ENCODE data around the gene PRR23B. TPM values are rescaled to one million over a fixed set of nuclear protein-coding genes. Genes with fewer than 3 reads are reported as not detected.

Gene PRR23B
- total RNA-seq, 1 donor from 2014 or later = not detected

GRCh38 chr3:139006051-139006716 lies 14.5 kb downstream of the PRR23B start, which contains the start of gene PRR23A:
Gene PRR23A (minus strand): TSS chr3:139006268. CDS start chr3:139006268, 0 bp downstream.
- no peaks in the 10 kb centered on the region for H3K36me3 Mint-ChIP-seq
- DNase-seq (ENCODE audit: low spot score in 2 of 2, unreplicated experiment in 2 of 2) = no peak
- H3K27ac Mint-ChIP-seq = no peak within 1 kb of the TSS
- H3K27me3 Mint-ChIP-seq (ENCODE audit: low read depth) = no peaks in the 10 kb centered on the region
- peaks cover 39% of the 10 kb centered on the region for H3K9me3 Mint-ChIP-seq
- H3K4me1 Mint-ChIP-seq = no peaks in the 10 kb centered on the region
- H3K4me3 Mint-ChIP-seq = no peak within 1 kb of the TSS
- TF ChIP-seq CTCF (IDR thresholded peaks at IDR 0.05; ENCODE audit: unreplicated experiment) = no peak

GRCh38 chr3:139005356-139005993 lies 15.3 kb downstream of the PRR23B start:
- Mint-ChIP-seq H3K36me3 (no peaks in the 10 kb centered on the region), H3K27me3 (ENCODE audit: low read depth) (peaks cover 2% of the 10 kb centered on the region), H3K4me1 (no peaks in the 10 kb centered on the region), H3K27ac (no peak overlapping the region), H3K4me3 (no peak overlapping the region), H3K9me3 (peaks cover 39% of the 10 kb centered on the region)
- no peak for DNase-seq (ENCODE audit: low spot score in 2 of 2, unreplicated experiment in 2 of 2)
- no peak for TF ChIP-seq CTCF (IDR thresholded peaks at IDR 0.05; ENCODE audit: unreplicated experiment)

- Mint-ChIP-seq H3K36me3 (no peaks in the 10 kb centered on the region), H3K4me1 (no peaks in the 10 kb centered on the region), H3K9me3 (peaks cover 3% of the 10 kb centered on the region), H3K27ac (no peak overlapping the region), H3K27me3 (ENCODE audit: low read depth) (peaks cover 65% of the 10 kb centered on the region), H3K4me3 (no peak overlapping the region)
- no peak for TF ChIP-seq CTCF (IDR thresholded peaks at IDR 0.05; ENCODE audit: unreplicated experiment)
- no peak for DNase-seq (ENCODE audit: low spot score in 2 of 2, unreplicated experiment in 2 of 2)
Observed at GRCh38 chr3:138995706-138996105, 25.0 kb downstream of the PRR23B start.

- no peak overlapping the region for H3K27ac Mint-ChIP-seq
- no peak for TF ChIP-seq CTCF (IDR thresholded peaks at IDR 0.05; ENCODE audit: unreplicated experiment)
- peaks cover 58% of the 10 kb centered on the region for H3K27me3 Mint-ChIP-seq (ENCODE audit: low read depth)
- no peak for DNase-seq (ENCODE audit: low spot score in 2 of 2, unreplicated experiment in 2 of 2)
- no peaks in the 10 kb centered on the region for H3K36me3 Mint-ChIP-seq
- H3K4me3 Mint-ChIP-seq = no peak overlapping the region
- peaks cover 2% of the 10 kb centered on the region for H3K4me1 Mint-ChIP-seq
- H3K9me3 Mint-ChIP-seq = no peaks in the 10 kb centered on the region
Observed at GRCh38 chr3:138987181-138987580, 33.5 kb downstream of the PRR23B start.

GRCh38 chr3:138985932-138986331 lies 34.8 kb downstream of the PRR23B start:
- Mint-ChIP-seq H3K9me3 (no peaks in the 10 kb centered on the region), H3K4me1 (peaks cover 2% of the 10 kb centered on the region), H3K4me3 (no peak overlapping the region), H3K27me3 (ENCODE audit: low read depth) (peaks cover 58% of the 10 kb centered on the region), H3K27ac (no peak overlapping the region), H3K36me3 (no peaks in the 10 kb centered on the region)
- DNase-seq (ENCODE audit: low spot score in 2 of 2, unreplicated experiment in 2 of 2) = no peak
- TF ChIP-seq CTCF (IDR thresholded peaks at IDR 0.05; ENCODE audit: unreplicated experiment) = no peak
